OCI-LY7 (cell line): ENCODE measurements around the gene RAPGEF2.

ENCODE experiments used
- EZH2phosphoT487 ChIP-seq: fragments of 200-600 bp; sonication (generic); IDR thresholded peaks from 2 replicates; pipeline ENCODE4 v1.6.1; 2018; ENCODE audit warnings: low read depth, borderline replicate concordance, mild to moderate bottlenecking, mixed run types, antibody characterized with exemption, low read length, moderate library complexity, mixed read lengths
- TF ChIP-seq, protein P1 (sequence below): fragments of 200-600 bp; sonication (generic); conservative IDR thresholded peaks from 2 replicates; pipeline ENCODE4 v1.5.1; 2014; ENCODE audit warnings: mild to moderate bottlenecking, antibody characterized with exemption, low read length, moderate library complexity, mixed read lengths

GRCh38 chr4:159235779-159236368 is 133.0 kb downstream of the RAPGEF2 start:
- TF ChIP-seq, protein P1, sequence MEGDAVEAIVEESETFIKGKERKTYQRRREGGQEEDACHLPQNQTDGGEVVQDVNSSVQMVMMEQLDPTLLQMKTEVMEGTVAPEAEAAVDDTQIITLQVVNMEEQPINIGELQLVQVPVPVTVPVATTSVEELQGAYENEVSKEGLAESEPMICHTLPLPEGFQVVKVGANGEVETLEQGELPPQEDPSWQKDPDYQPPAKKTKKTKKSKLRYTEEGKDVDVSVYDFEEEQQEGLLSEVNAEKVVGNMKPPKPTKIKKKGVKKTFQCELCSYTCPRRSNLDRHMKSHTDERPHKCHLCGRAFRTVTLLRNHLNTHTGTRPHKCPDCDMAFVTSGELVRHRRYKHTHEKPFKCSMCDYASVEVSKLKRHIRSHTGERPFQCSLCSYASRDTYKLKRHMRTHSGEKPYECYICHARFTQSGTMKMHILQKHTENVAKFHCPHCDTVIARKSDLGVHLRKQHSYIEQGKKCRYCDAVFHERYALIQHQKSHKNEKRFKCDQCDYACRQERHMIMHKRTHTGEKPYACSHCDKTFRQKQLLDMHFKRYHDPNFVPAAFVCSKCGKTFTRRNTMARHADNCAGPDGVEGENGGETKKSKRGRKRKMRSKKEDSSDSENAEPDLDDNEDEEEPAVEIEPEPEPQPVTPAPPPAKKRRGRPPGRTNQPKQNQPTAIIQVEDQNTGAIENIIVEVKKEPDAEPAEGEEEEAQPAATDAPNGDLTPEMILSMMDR: no peak
- no peak for TF ChIP-seq EZH2phosphoT487
